ENCODE measurements around the gene PM20D1.
"Not testable (repeated sequence)": the region's sequence is repeated elsewhere in the genome, so short reads cannot be mapped to it uniquely, and the experiment has no call there.

PM20D1 gene

GRCh38 chr1:205858141-205858961 lies 8.4 kb upstream of the PM20D1 start:
- H3K4me3 ChIP-seq (ENCODE audit: low read depth, low read length): no peak overlapping the region
- DNase-seq (ENCODE audit: low read depth): no peak
- no peak for TF ChIP-seq MAX (IDR thresholded peaks at IDR 0.05; ENCODE audit: low read depth, low read length)
- no peak for TF ChIP-seq CTCF (IDR thresholded peaks at IDR 0.05; ENCODE audit: low read depth, low read length)
- no peak for TF ChIP-seq POLR2A (IDR thresholded peaks at IDR 0.05; ENCODE audit: extremely low read depth, insufficient read length)
- no peak for TF ChIP-seq MYC (IDR thresholded peaks at IDR 0.05; ENCODE audit: low read depth, low read length)

- not testable (repeated sequence) for H3K4me3 ChIP-seq (ENCODE audit: low read depth, low read length); DNase-seq (ENCODE audit: low read depth)
Observed at GRCh38 chr1:205857501-205857900, 7.6 kb upstream of the PM20D1 start.

DNA sequence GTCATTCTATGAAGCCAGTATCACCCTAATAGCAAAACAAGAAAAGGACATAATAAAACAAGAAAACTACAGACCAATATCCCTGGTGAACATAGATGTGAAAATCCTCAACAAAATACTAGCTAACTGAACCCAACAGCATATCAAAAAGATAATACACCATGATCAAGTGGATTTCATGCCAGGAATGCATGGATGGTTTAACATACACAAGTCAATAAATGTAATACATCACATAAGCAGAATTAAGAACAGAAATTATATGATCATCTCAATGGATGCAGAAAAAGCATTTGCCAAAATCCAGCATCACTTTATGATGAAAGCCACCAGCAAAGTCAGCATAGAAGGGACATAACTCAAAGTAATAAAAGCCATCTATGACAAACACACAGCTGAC lies 6.5 kb upstream of the PM20D1 start:
- no peak for DNase-seq (ENCODE audit: low read depth)
- no peak for TF ChIP-seq MYC (IDR thresholded peaks at IDR 0.05; ENCODE audit: low read depth, low read length)
- H3K4me3 ChIP-seq (ENCODE audit: low read depth, low read length): no peak overlapping the region

GRCh38 chr1:205852969-205853368 lies 3.0 kb upstream of the PM20D1 start:
- no peak for TF ChIP-seq POLR2A (IDR thresholded peaks at IDR 0.05; ENCODE audit: extremely low read depth, insufficient read length)
- no peak for TF ChIP-seq MAX (IDR thresholded peaks at IDR 0.05; ENCODE audit: low read depth, low read length)
- TF ChIP-seq MYC (IDR thresholded peaks at IDR 0.05; ENCODE audit: low read depth, low read length): no peak
- no peak for DNase-seq (ENCODE audit: low read depth)
- no peak overlapping the region for H3K4me3 ChIP-seq (ENCODE audit: low read depth, low read length)

GRCh38 chr1:205851993-205852392 lies 2.1 kb upstream of the PM20D1 start:
- no peak overlapping the region for H3K4me3 ChIP-seq (ENCODE audit: low read depth, low read length)
- no peak for DNase-seq (ENCODE audit: low read depth)
- TF ChIP-seq MAX (IDR thresholded peaks at IDR 0.05; ENCODE audit: low read depth, low read length) (no peak), POLR2A (IDR thresholded peaks at IDR 0.05; ENCODE audit: extremely low read depth, insufficient read length) (no peak)

- TF ChIP-seq POLR2A (IDR thresholded peaks at IDR 0.05; ENCODE audit: extremely low read depth, insufficient read length): no peak
- no peak for TF ChIP-seq MYC (IDR thresholded peaks at IDR 0.05; ENCODE audit: low read depth, low read length)
- no peak for TF ChIP-seq CTCF (IDR thresholded peaks at IDR 0.05; ENCODE audit: low read depth, low read length)
- TF ChIP-seq MAX (IDR thresholded peaks at IDR 0.05; ENCODE audit: low read depth, low read length): no peak
- no peak overlapping the region for H3K4me3 ChIP-seq (ENCODE audit: low read depth, low read length)
- DNase-seq (ENCODE audit: low read depth): no peak
Observed at GRCh38 chr1:205843036-205843859, 6.7 kb downstream of the PM20D1 start.

DNA sequence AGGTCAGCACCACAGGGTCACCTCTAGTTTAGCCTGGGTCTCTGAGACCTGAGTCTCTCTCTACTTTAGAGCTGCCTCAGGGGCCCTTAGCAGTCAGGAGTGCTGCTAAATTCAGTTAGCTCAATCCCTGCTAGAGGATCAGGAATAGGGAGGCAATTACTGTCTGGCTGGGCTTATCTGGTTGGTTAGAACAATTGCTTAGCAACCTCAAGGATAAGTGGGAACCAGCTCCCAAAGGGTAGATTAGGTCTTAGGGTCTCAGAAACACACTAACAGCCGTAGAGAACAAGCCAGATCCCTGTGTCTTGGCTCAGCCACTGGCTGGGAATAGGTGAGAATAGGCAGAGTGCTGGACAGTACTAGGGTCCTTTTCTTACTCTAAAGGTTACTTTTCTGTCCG lies 7.7 kb downstream of the PM20D1 start:
- H3K4me3 ChIP-seq (ENCODE audit: low read depth, low read length): no peak overlapping the region
- no peak for TF ChIP-seq CTCF (IDR thresholded peaks at IDR 0.05; ENCODE audit: low read depth, low read length)
- TF ChIP-seq MAX (IDR thresholded peaks at IDR 0.05; ENCODE audit: low read depth, low read length): no peak
- no peak for TF ChIP-seq POLR2A (IDR thresholded peaks at IDR 0.05; ENCODE audit: extremely low read depth, insufficient read length)
- TF ChIP-seq MYC (IDR thresholded peaks at IDR 0.05; ENCODE audit: low read depth, low read length): no peak
- DNase-seq (ENCODE audit: low read depth): no peak

Measured in NB4 (cell line).